Lower leg skin (tissue), 3 donors: ENCODE measurements around the gene RPLP2.

ENCODE experiments used
- POLR2A ChIP-seq, 2 donors: fragments of 450-650 bp; IDR thresholded peaks; one replicate each; pipeline ENCODE4 v1.6.1; 2016 to 2017; ENCODE audit warnings: antibody characterized with exemption in 2 of 2, mild to moderate bottlenecking in 1 of 2, moderate library complexity in 1 of 2
- TF ChIP-seq, protein P1 (sequence below), 3 donors: fragments of 450-650 bp; IDR thresholded peaks; one replicate each; pipeline ENCODE4 v1.5.1; 2016; ENCODE audit warnings: antibody characterized with exemption in 3 of 3, mild to moderate bottlenecking in 3 of 3, moderate library complexity in 2 of 3

GRCh38 chr11:796565-797295 is 13.0 kb upstream of the RPLP2 start:
- no peak for TF ChIP-seq POLR2A (IDR thresholded peaks at IDR 0.05)
- TF ChIP-seq, protein P1, sequence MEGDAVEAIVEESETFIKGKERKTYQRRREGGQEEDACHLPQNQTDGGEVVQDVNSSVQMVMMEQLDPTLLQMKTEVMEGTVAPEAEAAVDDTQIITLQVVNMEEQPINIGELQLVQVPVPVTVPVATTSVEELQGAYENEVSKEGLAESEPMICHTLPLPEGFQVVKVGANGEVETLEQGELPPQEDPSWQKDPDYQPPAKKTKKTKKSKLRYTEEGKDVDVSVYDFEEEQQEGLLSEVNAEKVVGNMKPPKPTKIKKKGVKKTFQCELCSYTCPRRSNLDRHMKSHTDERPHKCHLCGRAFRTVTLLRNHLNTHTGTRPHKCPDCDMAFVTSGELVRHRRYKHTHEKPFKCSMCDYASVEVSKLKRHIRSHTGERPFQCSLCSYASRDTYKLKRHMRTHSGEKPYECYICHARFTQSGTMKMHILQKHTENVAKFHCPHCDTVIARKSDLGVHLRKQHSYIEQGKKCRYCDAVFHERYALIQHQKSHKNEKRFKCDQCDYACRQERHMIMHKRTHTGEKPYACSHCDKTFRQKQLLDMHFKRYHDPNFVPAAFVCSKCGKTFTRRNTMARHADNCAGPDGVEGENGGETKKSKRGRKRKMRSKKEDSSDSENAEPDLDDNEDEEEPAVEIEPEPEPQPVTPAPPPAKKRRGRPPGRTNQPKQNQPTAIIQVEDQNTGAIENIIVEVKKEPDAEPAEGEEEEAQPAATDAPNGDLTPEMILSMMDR (IDR thresholded peaks at IDR 0.05) = no peak
